Activated T-cell treated with anti-CD3 and anti-CD28 coated beads, Interleukin-2, amount 50 U/mL, for 1 hour (primary cell): ENCODE data around the gene CEP78.
"Not testable (repeated sequence)": the region's sequence is repeated elsewhere in the genome, so short reads cannot be mapped to it uniquely, and the experiment has no call there.

ENCODE experiments used
- DNase-seq: peaks from one replicate; pipeline ENCODE4 v3.0.0-alpha.2; 2020

The CEP78 gene

GRCh38 chr9:78235762-78236550 is at the start of gene CEP78:
Gene CEP78, plus strand, starts transcription at chr9:78236075. Its CDS starts 276 bp downstream, at chr9:78236351.
- peak; percentile 88 for DNase-seq

- DNase-seq = no peak
Measured at GRCh38 chr9:78187763-78188484, 48.0 kb upstream of the CEP78 start.

GRCh38 chr9:78188594-78188993 is 47.3 kb upstream of the CEP78 start:
- DNase-seq = no peak

- DNase-seq = no peak
Measured at GRCh38 chr9:78189001-78189400, 46.9 kb upstream of the CEP78 start.

GRCh38 chr9:78189461-78189860 is 46.4 kb upstream of the CEP78 start:
- DNase-seq = no peak

GRCh38 chr9:78191931-78192330 is 43.9 kb upstream of the CEP78 start:
- DNase-seq = no peak

GRCh38 chr9:78196258-78196657 is 39.6 kb upstream of the CEP78 start:
- DNase-seq = no peak

GRCh38 chr9:78201158-78201777 is 34.6 kb upstream of the CEP78 start:
- peak; percentile 60 for DNase-seq

- no peak for DNase-seq
Measured at GRCh38 chr9:78207319-78207718, 28.6 kb upstream of the CEP78 start.

GRCh38 chr9:78207901-78208300 is 28.0 kb upstream of the CEP78 start:
- DNase-seq = no peak

GRCh38 chr9:78209127-78209526 is 26.7 kb upstream of the CEP78 start:
- no peak for DNase-seq

GRCh38 chr9:78210841-78211301 is 25.0 kb upstream of the CEP78 start:
- DNase-seq = no peak

- no peak for DNase-seq
Measured at GRCh38 chr9:78212868-78213267, 23.0 kb upstream of the CEP78 start.

GRCh38 chr9:78213712-78214111 is 22.2 kb upstream of the CEP78 start:
- no peak for DNase-seq

- DNase-seq = no peak
Measured at GRCh38 chr9:78214492-78214891, 21.4 kb upstream of the CEP78 start.

- no peak for DNase-seq
Measured at GRCh38 chr9:78215706-78216105, 20.2 kb upstream of the CEP78 start.

- DNase-seq = no peak
Measured at GRCh38 chr9:78218890-78219289, 17.0 kb upstream of the CEP78 start.

- no peak for DNase-seq
Measured at GRCh38 chr9:78221425-78221824, 14.4 kb upstream of the CEP78 start.

- not testable (repeated sequence) for DNase-seq
Measured at GRCh38 chr9:78221841-78222240, 14.0 kb upstream of the CEP78 start.

GRCh38 chr9:78230761-78231160 is 5.1 kb upstream of the CEP78 start:
- no peak for DNase-seq

- DNase-seq = not testable (repeated sequence)
Measured at GRCh38 chr9:78232471-78232870, 3.4 kb upstream of the CEP78 start.

- DNase-seq = no peak
Measured at GRCh38 chr9:78234810-78235209, 1.1 kb upstream of the CEP78 start.

GRCh38 chr9:78235256-78235761 is 566 bp upstream of the CEP78 start:
- no peak for DNase-seq

GRCh38 chr9:78236551-78236910 is 656 bp downstream of the CEP78 start:
- DNase-seq = no peak
